GM23338 (cell line): ENCODE data around the gene ZNF648. TPM values are rescaled to one million over a fixed set of nuclear protein-coding genes. Genes with fewer than 3 reads are reported as not detected.

Experiments
- ATAC-seq: fragments of 200-7000 bp; cut with Tn5 transposase; 3 replicates; pipeline ENCODE4 v1.9.1; 2020
- DNase-seq: peaks from one replicate; pipeline ENCODE4 v3.0.0-alpha.2; 2015; ENCODE audit warnings: low spot score
- H2AFZ ChIP-seq: fragments of 200-600 bp; sonication (generic); 2 replicates; pipeline ENCODE4 v1.8.0; 2016; ENCODE audit warnings: antibody characterized with exemption, mild to moderate bottlenecking, moderate library complexity
- H3F3A ChIP-seq: fragments of 200-600 bp; sonication (generic); replicated peaks from 2 replicates; pipeline ENCODE4 v1.8.0; 2017; ENCODE audit warnings: antibody characterized with exemption, mixed run types, low read depth
- H3K27ac ChIP-seq: fragments of 200-600 bp; sonication (generic); 2 replicates; pipeline ENCODE4 v1.6.1; 2016; ENCODE audit warnings: low read depth
- H3K27me3 ChIP-seq: fragments of 200-600 bp; sonication (generic); 2 replicates; pipeline ENCODE4 v1.8.0; 2016; ENCODE audit warnings: mild to moderate bottlenecking, mixed run types, moderate library complexity; ENCODE audit not compliant: insufficient read depth
- H3K36me3 ChIP-seq: fragments of 200-600 bp; sonication (generic); 2 replicates; pipeline ENCODE4 v1.8.0; 2016; ENCODE audit warnings: mild to moderate bottlenecking; ENCODE audit not compliant: insufficient read depth
- H3K4me1 ChIP-seq: fragments of 200-600 bp; sonication (generic); 2 replicates; pipeline ENCODE4 v1.8.0; 2016; ENCODE audit warnings: mild to moderate bottlenecking, moderate library complexity; ENCODE audit not compliant: insufficient read depth
- H3K4me2 ChIP-seq: fragments of 200-600 bp; sonication (generic); 2 replicates; pipeline ENCODE4 v1.7.1; 2017; ENCODE audit warnings: mixed run types
- H3K4me3 ChIP-seq: fragments of 200-600 bp; sonication (generic); 2 replicates; pipeline ENCODE4 v1.6.1; 2016; ENCODE audit warnings: mixed run types
- H3K79me2 ChIP-seq: fragments of 200-600 bp; sonication (generic); replicated peaks from 2 replicates; pipeline ENCODE4 v1.8.0; 2017; ENCODE audit warnings: mild to moderate bottlenecking; ENCODE audit not compliant: insufficient read depth
- H3K9me2 ChIP-seq: fragments of 200-600 bp; sonication (generic); 2 replicates; pipeline ENCODE4 v1.8.0; 2017; ENCODE audit not compliant: insufficient read depth
- H4K20me1 ChIP-seq: fragments of 200-600 bp; sonication (generic); replicated peaks from 2 replicates; pipeline ENCODE4 v1.8.0; 2017; ENCODE audit warnings: mild to moderate bottlenecking; ENCODE audit not compliant: insufficient read depth
- H3K27ac Mint-ChIP-seq: 2 replicates; pipeline ENCODE4 v1.8.0; 2020; ENCODE audit warnings: inconsistent platforms, mild to moderate bottlenecking, moderate library complexity, mixed read lengths
- H3K27me3 Mint-ChIP-seq: 3 replicates; pipeline ENCODE4 v1.8.0; 2022; ENCODE audit warnings: low read depth, mild to moderate bottlenecking, moderate library complexity, mixed read lengths, inconsistent platforms; ENCODE audit not compliant: insufficient read depth, poor library complexity
- H3K36me3 Mint-ChIP-seq: 3 replicates; pipeline ENCODE4 v1.8.0; 2021; ENCODE audit warnings: low read depth, mild to moderate bottlenecking, inconsistent platforms, moderate library complexity, mixed read lengths
- H3K4me1 Mint-ChIP-seq: 3 replicates; pipeline ENCODE4 v1.8.0; 2020; ENCODE audit warnings: mild to moderate bottlenecking, inconsistent platforms, mixed read lengths
- H3K4me3 Mint-ChIP-seq: 3 replicates; pipeline ENCODE4 v1.8.0; 2021; ENCODE audit warnings: moderate library complexity, mild to moderate bottlenecking, inconsistent platforms, mixed read lengths
- H3K9me3 Mint-ChIP-seq: 3 replicates; pipeline ENCODE4 v1.8.0; 2020; ENCODE audit warnings: moderate library complexity, mild to moderate bottlenecking, inconsistent platforms, mixed read lengths
- CREB1 ChIP-seq: fragments of 250-450 bp; sonication (Bioruptor Pico); IDR thresholded peaks from 2 replicates; pipeline ENCODE4 v1.5.0; 2020; ENCODE audit warnings: low read depth, mild to moderate bottlenecking, moderate library complexity
- ETS1 ChIP-seq: IDR thresholded peaks from 2 replicates; pipeline ENCODE4 v1.6.1; 2016; ENCODE audit warnings: antibody characterized with exemption
- EZH2phosphoT487 ChIP-seq: fragments of 200-600 bp; sonication (generic); IDR thresholded peaks from one replicate; pipeline ENCODE4 v1.8.1; 2018; ENCODE audit warnings: antibody characterized with exemption; ENCODE audit not compliant: unreplicated experiment
- JUNB ChIP-seq: IDR thresholded peaks from one replicate; pipeline ENCODE4 v1.6.1; 2016; ENCODE audit warnings: antibody characterized with exemption; ENCODE audit not compliant: unreplicated experiment
- NANOG ChIP-seq: IDR thresholded peaks from 2 replicates; pipeline ENCODE4 v1.6.1; 2016; ENCODE audit warnings: antibody characterized with exemption, borderline replicate concordance
- POLR2AphosphoS5 ChIP-seq: IDR thresholded peaks from 2 replicates; pipeline ENCODE4 v1.6.1; 2016; ENCODE audit warnings: antibody characterized with exemption, low read depth
- STAT1 ChIP-seq: IDR thresholded peaks from one replicate; pipeline ENCODE4 v1.6.1; 2016; ENCODE audit warnings: antibody characterized with exemption; ENCODE audit not compliant: unreplicated experiment
- ZNF114 ChIP-seq: fragments of 250-450 bp; sonication (Bioruptor Pico); IDR thresholded peaks from 2 replicates; pipeline ENCODE4 v1.5.0; 2020; ENCODE audit warnings: mild to moderate bottlenecking, moderate library complexity
- ZNF462 ChIP-seq: fragments of 250-450 bp; sonication (Bioruptor Pico); IDR thresholded peaks from 2 replicates; pipeline ENCODE4 v1.5.0; 2020; ENCODE audit warnings: mild to moderate bottlenecking, moderate library complexity
- polyA plus RNA-seq: library from polyadenylated mRNA; unstranded; fragments of >200 nt; fragmentation: Nextera tagmentation; extraction: Ambion mirVana; gene quantifications from 2 replicates; pipeline ENCODE4 v1.2.1, GENCODE V29; 2016
- total RNA-seq: library from RNA; depleted of rRNA; stranded (reverse); fragments of >200 nt; shearing (Covaris generic); gene quantifications from 2 replicates; pipeline ENCODE4 v1.2.3, GENCODE V29; 2014

The ZNF648 gene
- total and polyA plus RNA-seq, 2 experiments from 2014 or later = 0.24 to 1.2 TPM

DNA sequence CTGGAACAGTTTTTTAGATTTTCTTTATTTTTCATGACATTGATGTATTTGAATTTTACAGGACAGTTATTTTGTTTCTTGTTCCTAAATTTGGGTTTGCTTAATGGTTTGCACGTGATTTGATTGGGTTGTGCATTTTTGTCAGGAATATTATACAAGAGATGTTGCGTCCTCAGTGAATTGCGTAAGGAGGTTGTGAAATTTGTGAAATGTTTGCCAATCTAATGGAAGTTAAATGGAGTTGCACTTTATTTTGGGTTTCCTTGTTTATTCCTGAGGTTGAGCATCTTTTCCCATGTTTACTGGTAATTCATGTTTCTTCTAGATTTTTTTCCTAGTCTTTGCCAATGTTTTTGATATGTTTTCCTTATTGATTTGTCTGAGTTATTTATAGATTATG lies 19.9 kb downstream of the ZNF648 start (continued):
- TF ChIP-seq ZNF462 (CRISPR knock-in tag) = no peak
- no peak for TF ChIP-seq ETS1
- TF ChIP-seq ZNF114 (CRISPR knock-in tag) = no peak
- no peak for TF ChIP-seq EZH2phosphoT487
- TF ChIP-seq STAT1 = no peak
- no peak for TF ChIP-seq JUNB

GRCh38 chr1:182038220-182038619 lies 23.3 kb downstream of the ZNF648 start:
- H3F3A ChIP-seq = no peaks in the 10 kb centered on the region
- H3K27ac Mint-ChIP-seq = no peak overlapping the region
- H3K4me3 Mint-ChIP-seq = no peak overlapping the region
- H3K4me2 ChIP-seq = no peak overlapping the region
- H3K36me3 Mint-ChIP-seq = peaks cover 39% of the 10 kb centered on the region
- peaks cover 2% of the 10 kb centered on the region; the same call in 1 of the 3 replicates for H3K4me1 Mint-ChIP-seq
- H2AFZ ChIP-seq = no peak overlapping the region
- H3K36me3 ChIP-seq = peaks cover 13% of the 10 kb centered on the region
- H4K20me1 ChIP-seq = no peaks in the 10 kb centered on the region
- H3K27me3 Mint-ChIP-seq = peaks cover 3% of the 10 kb centered on the region
- no peak overlapping the region for H3K4me3 ChIP-seq
- ATAC-seq = no peak
- H3K27ac ChIP-seq = no peak overlapping the region
- DNase-seq = no peak
- no peaks in the 10 kb centered on the region for H3K27me3 ChIP-seq
- H3K79me2 ChIP-seq = no peaks in the 10 kb centered on the region
- H3K9me2 ChIP-seq = no peaks in the 10 kb centered on the region
- no peaks in the 10 kb centered on the region for H3K4me1 ChIP-seq
- peaks cover 57% of the 10 kb centered on the region for H3K9me3 Mint-ChIP-seq
- TF ChIP-seq NANOG (no peak), POLR2AphosphoS5 (no peak), CREB1 (no peak), EZH2phosphoT487 (no peak), ETS1 (no peak)
